ENCODE measurements around the gene AZIN2.

DNA sequence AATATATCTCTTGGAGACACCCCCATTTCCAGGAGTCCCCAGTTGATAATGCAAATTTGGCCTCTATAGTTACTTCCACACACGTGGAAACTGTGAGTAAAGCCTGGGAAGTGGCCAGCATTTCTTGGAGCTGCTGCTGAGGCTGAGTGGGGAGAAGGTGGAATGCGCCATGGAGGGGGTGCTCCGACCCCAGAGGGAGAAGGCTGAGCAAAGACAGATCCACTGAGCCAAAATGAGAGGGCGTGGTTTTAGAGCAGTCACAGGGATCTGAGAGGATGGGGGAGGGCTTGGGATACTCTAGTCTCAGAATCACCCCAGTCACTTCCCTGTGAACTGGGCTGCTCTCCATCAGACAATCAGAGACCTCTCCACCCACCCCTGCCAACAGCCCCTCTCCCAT, 62.2 kb downstream of the AZIN2 start:
- TF ChIP-seq, protein P1, sequence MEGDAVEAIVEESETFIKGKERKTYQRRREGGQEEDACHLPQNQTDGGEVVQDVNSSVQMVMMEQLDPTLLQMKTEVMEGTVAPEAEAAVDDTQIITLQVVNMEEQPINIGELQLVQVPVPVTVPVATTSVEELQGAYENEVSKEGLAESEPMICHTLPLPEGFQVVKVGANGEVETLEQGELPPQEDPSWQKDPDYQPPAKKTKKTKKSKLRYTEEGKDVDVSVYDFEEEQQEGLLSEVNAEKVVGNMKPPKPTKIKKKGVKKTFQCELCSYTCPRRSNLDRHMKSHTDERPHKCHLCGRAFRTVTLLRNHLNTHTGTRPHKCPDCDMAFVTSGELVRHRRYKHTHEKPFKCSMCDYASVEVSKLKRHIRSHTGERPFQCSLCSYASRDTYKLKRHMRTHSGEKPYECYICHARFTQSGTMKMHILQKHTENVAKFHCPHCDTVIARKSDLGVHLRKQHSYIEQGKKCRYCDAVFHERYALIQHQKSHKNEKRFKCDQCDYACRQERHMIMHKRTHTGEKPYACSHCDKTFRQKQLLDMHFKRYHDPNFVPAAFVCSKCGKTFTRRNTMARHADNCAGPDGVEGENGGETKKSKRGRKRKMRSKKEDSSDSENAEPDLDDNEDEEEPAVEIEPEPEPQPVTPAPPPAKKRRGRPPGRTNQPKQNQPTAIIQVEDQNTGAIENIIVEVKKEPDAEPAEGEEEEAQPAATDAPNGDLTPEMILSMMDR (IDR thresholded peaks at IDR 0.05; ENCODE audit: low read length) = no peak
- no peak for TF ChIP-seq EZH2 (IDR thresholded peaks at IDR 0.05; ENCODE audit: borderline replicate concordance, low read length)
